ENCODE data around the gene MTCL1. TPM values are rescaled to one million over a fixed set of nuclear protein-coding genes. Genes with fewer than 3 reads are reported as not detected.

Gene MTCL1
- total and polyA plus RNA-seq, 10 of the 15 experiments (the other 5 are each of a cell fraction or from before 2014, with no cell fraction given), result 0.03 to 0.36 (median 0.13) TPM; not detected in 4

- TF ChIP-seq, protein P1, sequence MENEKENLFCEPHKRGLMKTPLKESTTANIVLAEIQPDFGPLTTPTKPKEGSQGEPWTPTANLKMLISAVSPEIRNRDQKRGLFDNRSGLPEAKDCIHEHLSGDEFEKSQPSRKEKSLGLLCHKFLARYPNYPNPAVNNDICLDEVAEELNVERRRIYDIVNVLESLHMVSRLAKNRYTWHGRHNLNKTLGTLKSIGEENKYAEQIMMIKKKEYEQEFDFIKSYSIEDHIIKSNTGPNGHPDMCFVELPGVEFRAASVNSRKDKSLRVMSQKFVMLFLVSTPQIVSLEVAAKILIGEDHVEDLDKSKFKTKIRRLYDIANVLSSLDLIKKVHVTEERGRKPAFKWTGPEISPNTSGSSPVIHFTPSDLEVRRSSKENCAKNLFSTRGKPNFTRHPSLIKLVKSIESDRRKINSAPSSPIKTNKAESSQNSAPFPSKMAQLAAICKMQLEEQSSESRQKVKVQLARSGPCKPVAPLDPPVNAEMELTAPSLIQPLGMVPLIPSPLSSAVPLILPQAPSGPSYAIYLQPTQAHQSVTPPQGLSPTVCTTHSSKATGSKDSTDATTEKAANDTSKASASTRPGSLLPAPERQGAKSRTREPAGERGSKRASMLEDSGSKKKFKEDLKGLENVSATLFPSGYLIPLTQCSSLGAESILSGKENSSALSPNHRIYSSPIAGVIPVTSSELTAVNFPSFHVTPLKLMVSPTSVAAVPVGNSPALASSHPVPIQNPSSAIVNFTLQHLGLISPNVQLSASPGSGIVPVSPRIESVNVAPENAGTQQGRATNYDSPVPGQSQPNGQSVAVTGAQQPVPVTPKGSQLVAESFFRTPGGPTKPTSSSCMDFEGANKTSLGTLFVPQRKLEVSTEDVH (IDR thresholded peaks at IDR 0.05; ENCODE audit: low read depth, partially characterized antibody), result no peak
These were observed 161.3 kb downstream of the MTCL1 start (continued) for GRCh38 chr18:8866679-8867078.

- 50% methylated on average over 4 of the region's 4 CpGs for WGBS (ENCODE audit: insufficient coverage, insufficient replicate concordance, low lambda C conversion rate, missing lambda C conversion rate)
- intact Hi-C loops (cut with micrococcal nuclease; ENCODE audit: unreplicated experiment), result no loop called here
- H2AFZ ChIP-seq (ENCODE audit: control insufficient read depth, low read depth, low read length), result no peak overlapping the region
- H3K4me2 ChIP-seq (ENCODE audit: control insufficient read depth, insufficient read depth), result no peak overlapping the region
- RAD21 ChIA-PET (ENCODE audit: unreplicated experiment), result no interaction called here
- H4K20me1 ChIP-seq (ENCODE audit: control insufficient read depth, insufficient read depth), result no peaks in the 10 kb centered on the region
- BruUV-seq (replicated peaks), result no TSS peak
- no peak overlapping the region for H3K4me3 ChIP-seq
- no peaks in the 10 kb centered on the region for H3K36me3 ChIP-seq (ENCODE audit: control insufficient read depth in 2 of 2, insufficient read depth in 2 of 2, low read length in 1 of 2)
- SMC1A ChIA-PET (ENCODE audit: uncharacterized antibody, unreplicated experiment), result no interaction called here
- POLR2A ChIA-PET, result no interaction called here
- DNase-seq (ENCODE audit: low read depth, low spot score) (no peak), ATAC-seq (no peak), FAIRE-seq (no peak)
- TF ChIP-seq, protein P2, sequence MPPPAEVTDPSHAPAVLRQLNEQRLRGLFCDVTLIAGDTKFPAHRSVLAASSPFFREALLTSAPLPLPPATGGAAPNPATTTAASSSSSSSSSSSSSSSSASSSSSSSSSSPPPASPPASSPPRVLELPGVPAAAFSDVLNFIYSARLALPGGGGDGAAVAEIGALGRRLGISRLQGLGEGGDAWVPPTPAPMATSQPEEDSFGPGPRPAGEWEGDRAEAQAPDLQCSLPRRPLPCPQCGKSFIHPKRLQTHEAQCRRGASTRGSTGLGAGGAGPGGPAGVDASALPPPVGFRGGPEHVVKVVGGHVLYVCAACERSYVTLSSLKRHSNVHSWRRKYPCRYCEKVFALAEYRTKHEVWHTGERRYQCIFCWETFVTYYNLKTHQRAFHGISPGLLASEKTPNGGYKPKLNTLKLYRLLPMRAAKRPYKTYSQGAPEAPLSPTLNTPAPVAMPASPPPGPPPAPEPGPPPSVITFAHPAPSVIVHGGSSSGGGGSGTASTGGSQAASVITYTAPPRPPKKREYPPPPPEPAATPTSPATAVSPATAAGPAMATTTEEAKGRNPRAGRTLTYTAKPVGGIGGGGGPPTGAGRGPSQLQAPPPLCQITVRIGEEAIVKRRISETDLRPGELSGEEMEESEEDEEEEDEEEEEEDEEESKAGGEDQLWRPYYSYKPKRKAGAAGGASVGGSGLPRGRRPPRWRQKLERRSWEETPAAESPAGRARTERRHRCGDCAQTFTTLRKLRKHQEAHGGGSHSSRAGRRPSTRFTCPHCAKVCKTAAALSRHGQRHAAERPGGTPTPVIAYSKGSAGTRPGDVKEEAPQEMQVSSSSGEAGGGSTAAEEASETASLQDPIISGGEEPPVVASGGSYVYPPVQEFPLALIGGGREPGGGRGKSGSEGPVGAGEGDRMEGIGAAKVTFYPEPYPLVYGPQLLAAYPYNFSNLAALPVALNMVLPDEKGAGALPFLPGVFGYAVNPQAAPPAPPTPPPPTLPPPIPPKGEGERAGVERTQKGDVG (CRISPR knock-in tag; IDR thresholded peaks at IDR 0.05), result no peak
- TF ChIP-seq MTA3 (IDR thresholded peaks at IDR 0.05; ENCODE audit: borderline replicate concordance, low read length) (no peak), ZNF274 (IDR thresholded peaks at IDR 0.05; ENCODE audit: insufficient read depth, insufficient read length) (no peak), SMAD5 (IDR thresholded peaks at IDR 0.05; ENCODE audit: low read depth) (no peak), TCF3 (IDR thresholded peaks at IDR 0.05; ENCODE audit: borderline replicate concordance, insufficient read depth, low read depth, low read length) (no peak), TCF7 (IDR thresholded peaks at IDR 0.05; ENCODE audit: borderline replicate concordance) (no peak), SRF (IDR thresholded peaks at IDR 0.05; ENCODE audit: low read depth in 2 of 2, low read length in 2 of 2) (no peak), RELA (IDR thresholded peaks at IDR 0.05; ENCODE audit: borderline replicate concordance, partially characterized antibody) (no peak), MTA2 (IDR thresholded peaks at IDR 0.05; ENCODE audit: low read depth) (no peak), ATF7 (IDR thresholded peaks at IDR 0.05; ENCODE audit: low read depth) (no peak), ELK1 (IDR thresholded peaks at IDR 0.05; ENCODE audit: low read depth, low read length) (no peak)
- TF ChIP-seq, protein P3, sequence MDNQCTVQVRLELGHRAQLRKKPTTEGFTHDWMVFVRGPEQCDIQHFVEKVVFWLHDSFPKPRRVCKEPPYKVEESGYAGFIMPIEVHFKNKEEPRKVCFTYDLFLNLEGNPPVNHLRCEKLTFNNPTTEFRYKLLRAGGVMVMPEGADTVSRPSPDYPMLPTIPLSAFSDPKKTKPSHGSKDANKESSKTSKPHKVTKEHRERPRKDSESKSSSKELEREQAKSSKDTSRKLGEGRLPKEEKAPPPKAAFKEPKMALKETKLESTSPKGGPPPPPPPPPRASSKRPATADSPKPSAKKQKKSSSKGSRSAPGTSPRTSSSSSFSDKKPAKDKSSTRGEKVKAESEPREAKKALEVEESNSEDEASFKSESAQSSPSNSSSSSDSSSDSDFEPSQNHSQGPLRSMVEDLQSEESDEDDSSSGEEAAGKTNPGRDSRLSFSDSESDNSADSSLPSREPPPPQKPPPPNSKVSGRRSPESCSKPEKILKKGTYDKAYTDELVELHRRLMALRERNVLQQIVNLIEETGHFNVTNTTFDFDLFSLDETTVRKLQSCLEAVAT (IDR thresholded peaks at IDR 0.05), result no peak
- H3K4me1 ChIP-seq (ENCODE audit: control insufficient read depth, insufficient read depth, low read length), result no peaks in the 10 kb centered on the region
- CTCF ChIA-PET, result interaction anchor here (0.7 kb wide), 1 partner anchor 12 kb away, joined by 3 read pairs; no protein-coding TSS in a partner anchor
- H3K9ac ChIP-seq (ENCODE audit: control insufficient read depth, insufficient read depth, low read length), result no peak overlapping the region
- H3K9me3 ChIP-seq (replicated peaks; ENCODE audit: control insufficient read depth, insufficient read depth, low read length), result no peaks in the 10 kb centered on the region; the same call in 2 of the 3 replicates
- no peaks in the 10 kb centered on the region for H3K79me2 ChIP-seq (ENCODE audit: control insufficient read depth, insufficient read depth, low read length)
- in situ Hi-C loops (cut with MboI), result no loop called here
- no peak overlapping the region for H3K27ac ChIP-seq (ENCODE audit: control insufficient read depth, insufficient read depth)
- H3K27me3 ChIP-seq (replicated peaks in 1 of 2; ENCODE audit: control insufficient read depth in 2 of 2, insufficient read depth in 2 of 2, low read length in 1 of 2), result no peaks in the 10 kb centered on the region; a peak in 2 of 4 replicates
These were observed 162.9 kb downstream of the MTCL1 start for GRCh38 chr18:8868276-8868675.

All from GM12878 (cell line).